CD14-positive monocyte (primary cell): Measurements from ENCODE around the gene TNFAIP8L1. TPM values are rescaled to one million over a fixed set of nuclear protein-coding genes. Genes with fewer than 3 reads are reported as not detected.

Experiments
- DNase-seq, 3 donors: peaks; one replicate each; pipeline ENCODE4 v3.0.0-alpha.2; 2011 to 2022
- H2AFZ ChIP-seq: 2 replicates; pipeline ENCODE4 v1.6.0; 2012; ENCODE audit warnings: mild to moderate bottlenecking, low read depth, low read length, inconsistent platforms; ENCODE audit not compliant: insufficient read depth, poor library complexity, severe bottlenecking
- H3K27ac ChIP-seq, 2 donors: 1 replicate in 1 of 2; 2 replicates in 1 of 2; pipeline ENCODE4 v1.5.1; 2012 to 2013; ENCODE audit warnings: low read length in 2 of 2, control low read depth in 1 of 2, inconsistent platforms in 1 of 2, low read depth in 1 of 2, mild to moderate bottlenecking in 1 of 2
- H3K27me3 ChIP-seq, 2 donors: one replicate each; pipeline versions ENCODE4 v1.6.0 to v1.6.1; 2011 to 2013; ENCODE audit warnings: low read length in 2 of 2; ENCODE audit not compliant: control insufficient read depth in 2 of 2, insufficient read depth in 2 of 2
- H3K36me3 ChIP-seq, 2 donors: replicated peaks in 1 of 2; 1 replicate in 1 of 2; 2 replicates in 1 of 2; pipeline versions ENCODE4 v1.5.1 to v1.6.1; 2012 to 2013; ENCODE audit warnings: low read length in 2 of 2, control low read depth in 1 of 2, inconsistent platforms in 1 of 2, mild to moderate bottlenecking in 1 of 2; ENCODE audit not compliant: insufficient read depth in 2 of 2, control insufficient read depth in 1 of 2
- H3K4me1 ChIP-seq, 2 donors: 1 replicate in 1 of 2; 2 replicates in 1 of 2; pipeline versions ENCODE4 v1.5.1 to v1.6.1; 2012 to 2013; ENCODE audit warnings: low read length in 2 of 2, control low read depth in 1 of 2, inconsistent platforms in 1 of 2, mild to moderate bottlenecking in 1 of 2, moderate library complexity in 1 of 2; ENCODE audit not compliant: insufficient read depth in 2 of 2, control insufficient read depth in 1 of 2
- H3K4me2 ChIP-seq: replicated peaks from 2 replicates; pipeline ENCODE3; 2012; ENCODE audit warnings: low read length, moderate library complexity, mild to moderate bottlenecking; ENCODE audit not compliant: poor library complexity, severe bottlenecking; ENCODE audit errors: extremely low read depth
- H3K4me3 ChIP-seq, 3 experiments: fragments of 200-600 bp in 1 of 3; sonication (generic) in 1 of 3; replicated peaks in 1 of 3; 1 replicate in 2 of 3; 2 replicates in 1 of 3; pipeline ENCODE4 v1.5.1; 2011 to 2013; ENCODE audit warnings: low read length in 3 of 3, mild to moderate bottlenecking in 3 of 3, control low read depth in 2 of 3, low read depth in 2 of 3, inconsistent platforms in 1 of 3, moderate library complexity in 1 of 3
- H3K79me2 ChIP-seq: 2 replicates; pipeline ENCODE4 v1.6.0; 2012; ENCODE audit warnings: mild to moderate bottlenecking, control low read depth, inconsistent platforms, low read length, moderate library complexity; ENCODE audit not compliant: insufficient read depth
- H3K9ac ChIP-seq: 2 replicates; pipeline ENCODE4 v1.6.0; 2017; ENCODE audit warnings: low read length, mild to moderate bottlenecking; ENCODE audit not compliant: insufficient read depth, poor library complexity, severe bottlenecking
- H3K9me3 ChIP-seq, 2 donors: replicated peaks in 1 of 2; 1 replicate in 1 of 2; 2 replicates in 1 of 2; pipeline versions ENCODE4 v1.5.1 to v1.6.1; 2012 to 2013; ENCODE audit warnings: low read length in 2 of 2, control low read depth in 1 of 2; ENCODE audit not compliant: control insufficient read depth in 1 of 2, insufficient read depth in 1 of 2
- H4K20me1 ChIP-seq: 2 replicates; pipeline ENCODE4 v1.6.0; 2012; ENCODE audit warnings: mild to moderate bottlenecking, low read length, control low read depth, moderate library complexity; ENCODE audit not compliant: insufficient read depth
- H3K27ac Mint-ChIP-seq, 7 donors: one replicate each; pipeline ENCODE4 v1.8.0; 2020; ENCODE audit warnings: mild to moderate bottlenecking in 7 of 7, mixed read lengths in 7 of 7, moderate library complexity in 6 of 7, inconsistent platforms in 2 of 7
- H3K27me3 Mint-ChIP-seq, 3 donors: one replicate each; pipeline ENCODE4 v1.8.0; 2021 to 2022; ENCODE audit warnings: low read depth in 3 of 3, mild to moderate bottlenecking in 3 of 3, mixed read lengths in 3 of 3, moderate library complexity in 3 of 3, inconsistent platforms in 1 of 3
- H3K36me3 Mint-ChIP-seq, 2 donors: one replicate each; pipeline ENCODE4 v1.8.0; 2020; ENCODE audit warnings: mixed read lengths in 2 of 2, inconsistent platforms in 1 of 2, mild to moderate bottlenecking in 1 of 2
- H3K4me1 Mint-ChIP-seq: one replicate; pipeline ENCODE4 v1.8.0; 2020; ENCODE audit warnings: mild to moderate bottlenecking, mixed read lengths
- H3K4me3 Mint-ChIP-seq, 2 donors: one replicate each; pipeline ENCODE4 v1.8.0; 2020; ENCODE audit warnings: mild to moderate bottlenecking in 2 of 2, mixed read lengths in 2 of 2, moderate library complexity in 1 of 2
- H3K9me3 Mint-ChIP-seq, 7 donors: one replicate each; pipeline ENCODE4 v1.8.0; 2020 to 2022; ENCODE audit warnings: mixed read lengths in 7 of 7, mild to moderate bottlenecking in 6 of 7, moderate library complexity in 6 of 7, inconsistent platforms in 2 of 7
- WGBS: methylation state at CpG from one replicate; pipeline ENCODE4 v1.1.5; 2013; ENCODE audit warnings: missing lambda C conversion rate; ENCODE audit not compliant: insufficient coverage; 5-methylcytosine and 5-hydroxymethylcytosine counted together
- intact Hi-C, 2 donors: fragments of 100-400 bp; cut with micrococcal nuclease; formaldehyde crosslinking; loops; one replicate each; pipeline versions ENCODE4 v1.15.0 to v1.15.1; 2023
- polyA plus RNA-seq, 3 donors: library from polyadenylated mRNA; depleted of rRNA in 1 of 3; unstranded in 2 of 3; stranded (reverse) in 1 of 3; fragments of 300-500 nt in 2 of 3; fragments of >200 nt in 1 of 3; fragmentation: Illumina TruSeq in 2 of 3; gene quantifications; 1 replicate in 2 of 3; 2 replicates in 1 of 3; pipeline ENCODE4 v1.2.3, GENCODE V29; 2012 to 2021
- TF ChIP-seq, protein P1 (sequence below): fragments of 200-600 bp; IDR thresholded peaks from one replicate; pipeline ENCODE4 v1.8.0; 2022; ENCODE audit warnings: antibody characterized with exemption, mild to moderate bottlenecking

TNFAIP8L1 gene
- polyA plus RNA-seq, 3 donors, result 1.8 to 3.9 (median 3.7) TPM

DNA sequence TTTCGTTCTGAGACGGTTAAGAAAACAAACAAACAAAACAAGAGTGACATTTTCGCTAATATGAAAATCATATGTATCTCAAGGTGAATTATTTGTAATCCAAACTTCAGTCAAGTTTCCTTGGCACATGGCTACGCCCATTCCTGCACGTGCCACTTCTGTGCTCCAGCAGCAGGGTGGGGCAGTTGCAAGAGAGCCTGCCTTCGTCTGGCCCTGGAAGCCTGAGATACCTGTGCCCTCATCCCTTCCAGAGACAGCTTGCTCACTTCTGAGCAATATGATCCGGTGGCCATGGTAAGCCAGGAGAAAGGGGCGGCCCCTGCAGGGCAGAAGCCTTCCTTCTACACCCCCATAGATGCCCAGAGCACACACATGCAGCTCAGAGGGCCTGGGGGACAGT lies 62.2 kb downstream of the TNFAIP8L1 start:
- TF ChIP-seq, protein P1, sequence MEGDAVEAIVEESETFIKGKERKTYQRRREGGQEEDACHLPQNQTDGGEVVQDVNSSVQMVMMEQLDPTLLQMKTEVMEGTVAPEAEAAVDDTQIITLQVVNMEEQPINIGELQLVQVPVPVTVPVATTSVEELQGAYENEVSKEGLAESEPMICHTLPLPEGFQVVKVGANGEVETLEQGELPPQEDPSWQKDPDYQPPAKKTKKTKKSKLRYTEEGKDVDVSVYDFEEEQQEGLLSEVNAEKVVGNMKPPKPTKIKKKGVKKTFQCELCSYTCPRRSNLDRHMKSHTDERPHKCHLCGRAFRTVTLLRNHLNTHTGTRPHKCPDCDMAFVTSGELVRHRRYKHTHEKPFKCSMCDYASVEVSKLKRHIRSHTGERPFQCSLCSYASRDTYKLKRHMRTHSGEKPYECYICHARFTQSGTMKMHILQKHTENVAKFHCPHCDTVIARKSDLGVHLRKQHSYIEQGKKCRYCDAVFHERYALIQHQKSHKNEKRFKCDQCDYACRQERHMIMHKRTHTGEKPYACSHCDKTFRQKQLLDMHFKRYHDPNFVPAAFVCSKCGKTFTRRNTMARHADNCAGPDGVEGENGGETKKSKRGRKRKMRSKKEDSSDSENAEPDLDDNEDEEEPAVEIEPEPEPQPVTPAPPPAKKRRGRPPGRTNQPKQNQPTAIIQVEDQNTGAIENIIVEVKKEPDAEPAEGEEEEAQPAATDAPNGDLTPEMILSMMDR, result no peak
- H3K36me3 ChIP-seq, result peaks cover 91 to 97% of the 10 kb centered on the region in 2 donors
- intact Hi-C loops, result no loop called here
- no peaks in the 10 kb centered on the region for H3K9me3 ChIP-seq
- Mint-ChIP-seq H3K4me1 (no peaks in the 10 kb centered on the region), H3K27ac (no peak overlapping the region), H3K9me3 (no peaks in the 10 kb centered on the region), H3K36me3 (peaks cover 68 to 95% of the 10 kb centered on the region in 2 donors), H3K4me3 (no peak overlapping the region), H3K27me3 (peaks cover 0 to 2% (median 0%) of the 10 kb centered on the region in 3 donors)
- no peak overlapping the region for H3K4me3 ChIP-seq
- no peak overlapping the region for H2AFZ ChIP-seq
- no peaks in the 10 kb centered on the region for H3K27me3 ChIP-seq
- no peaks in the 10 kb centered on the region for H4K20me1 ChIP-seq
- WGBS, result 97% methylated on average over 5 of the region's 8 CpGs
- no peaks in the 10 kb centered on the region for H3K79me2 ChIP-seq
- H3K4me2 ChIP-seq, result no peak overlapping the region
- no peak overlapping the region for H3K27ac ChIP-seq
- no peak for DNase-seq
- no peak overlapping the region for H3K9ac ChIP-seq
- H3K4me1 ChIP-seq, result no peaks in the 10 kb centered on the region

DNA sequence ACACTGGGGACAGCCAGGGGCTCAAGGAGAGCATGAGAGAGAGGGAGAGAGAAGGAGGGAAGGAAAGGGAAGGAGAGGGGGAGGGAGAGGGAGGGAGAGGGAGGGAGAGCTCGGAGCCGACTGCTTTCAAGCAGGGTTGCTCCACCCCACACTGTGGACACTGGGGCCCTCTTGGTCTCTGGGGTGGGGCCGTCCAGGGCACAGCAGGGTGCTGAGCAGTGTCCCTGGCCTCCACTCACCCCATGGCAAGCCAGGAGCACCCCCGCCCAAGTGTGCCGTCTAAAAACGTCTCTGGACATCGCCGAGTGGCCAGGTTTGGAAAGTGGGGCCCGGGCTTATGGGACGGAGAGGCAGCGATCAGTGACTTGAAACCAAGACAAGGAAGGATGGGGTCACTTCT lies 63.4 kb downstream of the TNFAIP8L1 start:
- WGBS, result 95% methylated on average over 9 of the region's 11 CpGs
- no peak overlapping the region for H3K4me2 ChIP-seq
- no peaks in the 10 kb centered on the region for H3K4me1 Mint-ChIP-seq

More for the DNA sequence above, 63.4 kb downstream of the TNFAIP8L1 start:
- no peak overlapping the region for H2AFZ ChIP-seq
- H3K79me2 ChIP-seq, result no peaks in the 10 kb centered on the region
- no peak overlapping the region for H3K9ac ChIP-seq
- no peak overlapping the region for H3K27ac ChIP-seq
- no peaks in the 10 kb centered on the region for H3K9me3 ChIP-seq
- H3K9me3 Mint-ChIP-seq, result no peaks in the 10 kb centered on the region
- peak overlapping the region in 1 of 7 donors; percentile 26 for H3K27ac Mint-ChIP-seq
- no peak for DNase-seq
- no peaks in the 10 kb centered on the region for H4K20me1 ChIP-seq
- no peaks in the 10 kb centered on the region for H3K27me3 ChIP-seq
- H3K4me3 Mint-ChIP-seq, result no peak overlapping the region
- TF ChIP-seq, protein P1, result no peak
- peaks cover 79 to 93% of the 10 kb centered on the region in 2 donors for H3K36me3 ChIP-seq
- H3K27me3 Mint-ChIP-seq, result peaks cover 0 to 2% (median 0%) of the 10 kb centered on the region in 3 donors
- no peak overlapping the region for H3K4me3 ChIP-seq
- peaks cover 62 to 92% of the 10 kb centered on the region in 2 donors for H3K36me3 Mint-ChIP-seq
- H3K4me1 ChIP-seq, result no peaks in the 10 kb centered on the region
- intact Hi-C loops, result no loop called here
